KMS-11 (cell line): ENCODE results near the gene BCL7A.

Experiments used
- H2AFZ ChIP-seq: fragments of 200-600 bp; sonication (generic); 2 replicates; pipeline ENCODE4 v1.6.1; 2016; ENCODE audit warnings: antibody characterized with exemption, mixed run types, low read depth
- H3K27ac ChIP-seq: fragments of 200-600 bp; sonication (generic); 2 replicates; pipeline ENCODE4 v1.6.1; 2016; ENCODE audit warnings: mild to moderate bottlenecking, mixed run types
- H3K27me3 ChIP-seq: fragments of 200-600 bp; sonication (generic); 2 replicates; pipeline ENCODE4 v1.6.1; 2017; ENCODE audit warnings: mild to moderate bottlenecking, low read depth, mixed run types, moderate library complexity; ENCODE audit not compliant: insufficient read depth
- H3K36me3 ChIP-seq: fragments of 200-600 bp; sonication (generic); 2 replicates; pipeline ENCODE4 v1.6.1; 2017; ENCODE audit warnings: mild to moderate bottlenecking, mixed run types; ENCODE audit not compliant: insufficient read depth
- H3K4me1 ChIP-seq: fragments of 200-600 bp; sonication (generic); 2 replicates; pipeline ENCODE4 v1.6.1; 2016; ENCODE audit warnings: mild to moderate bottlenecking, low read depth, mixed run types; ENCODE audit not compliant: poor library complexity, severe bottlenecking
- H3K4me2 ChIP-seq: fragments of 200-600 bp; sonication (generic); 2 replicates; pipeline ENCODE4 v1.7.0; 2016; ENCODE audit warnings: mild to moderate bottlenecking, mixed run types
- H3K4me3 ChIP-seq: fragments of 200-600 bp; sonication (generic); IDR thresholded peaks from 2 replicates; pipeline ENCODE4 v1.6.1; 2017; ENCODE audit warnings: low read depth, low read length, mixed read lengths; ENCODE audit not compliant: insufficient read depth
- H3K79me2 ChIP-seq: fragments of 200-600 bp; sonication (generic); 2 replicates; pipeline ENCODE4 v1.6.1; 2016; ENCODE audit warnings: low read depth, mixed run types; ENCODE audit not compliant: insufficient read depth
- H3K9ac ChIP-seq: fragments of 200-600 bp; sonication (generic); 2 replicates; pipeline ENCODE4 v1.6.1; 2016; ENCODE audit warnings: mild to moderate bottlenecking, mixed run types
- H4K20me1 ChIP-seq: fragments of 200-600 bp; sonication (generic); 2 replicates; pipeline ENCODE4 v1.6.1; 2016; ENCODE audit warnings: mild to moderate bottlenecking, mixed run types; ENCODE audit not compliant: insufficient read depth
- TF ChIP-seq, protein P1 (sequence below): fragments of 200-600 bp; sonication (generic); conservative IDR thresholded peaks from 2 replicates; pipeline ENCODE4 v1.6.1; 2017; ENCODE audit warnings: low read depth, mild to moderate bottlenecking, antibody characterized with exemption, low read length, moderate library complexity, mixed read lengths

Gene BCL7A

DNA sequence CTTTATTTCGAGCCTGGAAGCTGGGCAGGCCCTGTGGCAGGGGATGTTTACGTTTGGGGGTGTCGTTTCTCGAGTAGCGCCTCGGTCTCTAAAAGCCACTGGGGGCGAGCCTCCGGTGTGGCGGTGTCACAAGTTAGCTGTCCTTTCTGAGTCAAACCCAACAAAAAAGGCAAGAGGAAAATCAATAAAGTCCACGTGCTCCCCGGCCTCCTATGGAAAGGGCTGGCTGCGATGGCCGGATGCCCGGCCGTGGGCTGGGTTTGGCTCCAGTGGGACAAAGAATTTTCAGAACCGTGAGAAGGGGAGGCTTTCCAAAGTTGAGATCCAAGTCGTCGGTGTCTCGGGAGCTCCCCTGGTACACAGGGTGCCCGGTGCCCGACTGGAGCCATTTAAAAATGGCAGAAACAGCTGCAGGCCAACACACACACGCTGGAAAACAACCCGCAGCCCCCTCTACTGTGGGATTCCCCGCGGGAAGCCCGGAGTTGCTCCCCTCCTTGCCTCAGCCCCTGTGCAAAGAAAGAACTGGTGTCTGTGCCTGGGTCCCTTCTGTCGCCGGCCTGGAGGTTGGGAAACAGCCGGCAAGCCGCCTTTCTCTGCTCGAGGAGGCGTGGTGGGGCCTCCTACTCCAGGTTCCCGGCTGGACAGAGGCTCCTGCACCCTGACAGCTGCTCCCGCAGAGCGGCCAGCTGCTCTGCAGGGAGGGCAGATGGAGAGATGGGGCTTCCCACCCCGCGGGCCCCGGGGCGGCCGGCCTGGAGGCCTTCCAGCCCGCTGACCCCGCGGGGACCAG, 1.9 kb downstream of the BCL7A start:
- H3K27me3 ChIP-seq, result no peaks in the 10 kb centered on the region; the same call in 1 of the 2 replicates
- no peaks in the 10 kb centered on the region for H3K4me1 ChIP-seq
- no peak overlapping the region for H3K27ac ChIP-seq
- H3K36me3 ChIP-seq, result no peaks in the 10 kb centered on the region
- H2AFZ ChIP-seq, result no peak overlapping the region
- TF ChIP-seq, protein P1, sequence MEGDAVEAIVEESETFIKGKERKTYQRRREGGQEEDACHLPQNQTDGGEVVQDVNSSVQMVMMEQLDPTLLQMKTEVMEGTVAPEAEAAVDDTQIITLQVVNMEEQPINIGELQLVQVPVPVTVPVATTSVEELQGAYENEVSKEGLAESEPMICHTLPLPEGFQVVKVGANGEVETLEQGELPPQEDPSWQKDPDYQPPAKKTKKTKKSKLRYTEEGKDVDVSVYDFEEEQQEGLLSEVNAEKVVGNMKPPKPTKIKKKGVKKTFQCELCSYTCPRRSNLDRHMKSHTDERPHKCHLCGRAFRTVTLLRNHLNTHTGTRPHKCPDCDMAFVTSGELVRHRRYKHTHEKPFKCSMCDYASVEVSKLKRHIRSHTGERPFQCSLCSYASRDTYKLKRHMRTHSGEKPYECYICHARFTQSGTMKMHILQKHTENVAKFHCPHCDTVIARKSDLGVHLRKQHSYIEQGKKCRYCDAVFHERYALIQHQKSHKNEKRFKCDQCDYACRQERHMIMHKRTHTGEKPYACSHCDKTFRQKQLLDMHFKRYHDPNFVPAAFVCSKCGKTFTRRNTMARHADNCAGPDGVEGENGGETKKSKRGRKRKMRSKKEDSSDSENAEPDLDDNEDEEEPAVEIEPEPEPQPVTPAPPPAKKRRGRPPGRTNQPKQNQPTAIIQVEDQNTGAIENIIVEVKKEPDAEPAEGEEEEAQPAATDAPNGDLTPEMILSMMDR, result no peak
- H3K9ac ChIP-seq, result no peak overlapping the region
- no peak overlapping the region for H3K4me2 ChIP-seq
- no peaks in the 10 kb centered on the region for H3K79me2 ChIP-seq
- no peaks in the 10 kb centered on the region for H4K20me1 ChIP-seq
- H3K4me3 ChIP-seq, result no peak overlapping the region

DNA sequence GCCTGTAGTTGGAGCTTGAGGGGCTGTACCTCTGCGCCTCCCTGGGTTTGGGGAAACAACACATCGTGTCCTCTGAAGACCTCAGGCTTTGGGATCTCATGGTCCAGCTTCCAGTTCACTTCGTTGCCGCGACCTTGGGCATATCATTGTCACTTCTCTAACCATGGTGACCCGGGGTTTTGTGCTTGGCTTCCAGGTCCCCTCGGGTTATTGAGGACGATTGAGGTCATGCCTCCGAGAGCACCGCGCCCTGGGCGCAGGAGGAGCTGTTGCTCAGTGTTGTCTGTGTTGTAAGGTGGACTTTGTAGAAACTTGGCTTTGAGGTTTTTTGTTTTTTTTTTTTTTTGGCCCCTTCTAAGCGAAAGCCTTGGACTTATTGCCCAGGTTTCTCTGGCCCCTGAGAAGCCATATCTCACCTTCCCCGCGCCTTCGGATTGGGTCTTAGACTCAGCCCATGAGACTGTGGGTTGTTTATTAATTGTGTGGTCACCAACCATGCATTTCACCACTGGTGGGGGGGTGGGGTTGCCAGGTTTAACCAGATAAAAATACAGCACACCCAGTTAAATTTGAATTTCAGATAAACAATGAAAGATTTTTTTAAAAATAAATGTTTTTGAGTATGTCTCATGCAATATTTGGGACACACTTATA, 2.6 kb downstream of the BCL7A start:
- Histone ChIP-seq H3K4me1 (no peaks in the 10 kb centered on the region), H3K27ac (no peak overlapping the region), H3K36me3 (no peaks in the 10 kb centered on the region), H3K4me3 (no peak overlapping the region), H4K20me1 (no peaks in the 10 kb centered on the region), H3K4me2 (no peak overlapping the region), H3K9ac (no peak overlapping the region), H3K79me2 (no peaks in the 10 kb centered on the region), H2AFZ (no peak overlapping the region), H3K27me3 (no peaks in the 10 kb centered on the region; the same call in 1 of the 2 replicates)
- TF ChIP-seq, protein P1, result no peak

DNA sequence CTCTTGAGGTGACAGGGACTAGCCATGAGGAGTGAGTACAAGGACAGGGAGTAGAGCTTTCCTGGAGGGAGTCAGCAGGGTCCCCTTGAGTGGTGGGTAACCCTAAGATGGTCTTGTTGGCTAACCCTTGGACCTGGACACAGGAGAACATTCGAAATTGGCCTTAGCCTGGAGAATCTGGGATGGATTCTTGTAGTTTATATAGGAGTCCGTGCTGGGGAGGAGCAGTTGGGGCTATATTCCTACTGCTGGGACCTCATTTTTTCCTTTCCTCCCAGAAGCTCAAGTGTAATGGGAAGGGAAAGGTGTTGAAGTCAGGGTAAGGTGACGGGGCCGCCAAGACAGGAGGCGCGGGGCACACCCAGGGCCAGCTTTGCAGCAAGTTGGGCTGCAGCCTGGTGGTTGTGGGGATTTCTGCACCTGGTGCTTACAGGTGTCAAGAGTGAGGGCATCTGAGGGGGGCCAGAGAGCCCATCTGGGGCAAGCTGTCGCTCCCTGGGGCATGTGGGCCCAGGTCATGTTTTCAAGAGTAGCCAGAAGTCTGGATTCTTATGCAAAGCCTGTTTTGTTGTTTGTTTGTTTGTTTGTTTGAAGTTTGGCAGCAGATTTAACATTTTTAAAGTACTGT, 5.1 kb downstream of the BCL7A start:
- Histone ChIP-seq H3K4me3 (no peak overlapping the region), H3K36me3 (no peaks in the 10 kb centered on the region), H3K79me2 (no peaks in the 10 kb centered on the region), H4K20me1 (no peaks in the 10 kb centered on the region), H3K4me2 (no peak overlapping the region), H3K27me3 (no peaks in the 10 kb centered on the region), H3K27ac (no peak overlapping the region), H2AFZ (no peak overlapping the region), H3K4me1 (no peaks in the 10 kb centered on the region), H3K9ac (no peak overlapping the region)
- TF ChIP-seq, protein P1, result no peak

DNA sequence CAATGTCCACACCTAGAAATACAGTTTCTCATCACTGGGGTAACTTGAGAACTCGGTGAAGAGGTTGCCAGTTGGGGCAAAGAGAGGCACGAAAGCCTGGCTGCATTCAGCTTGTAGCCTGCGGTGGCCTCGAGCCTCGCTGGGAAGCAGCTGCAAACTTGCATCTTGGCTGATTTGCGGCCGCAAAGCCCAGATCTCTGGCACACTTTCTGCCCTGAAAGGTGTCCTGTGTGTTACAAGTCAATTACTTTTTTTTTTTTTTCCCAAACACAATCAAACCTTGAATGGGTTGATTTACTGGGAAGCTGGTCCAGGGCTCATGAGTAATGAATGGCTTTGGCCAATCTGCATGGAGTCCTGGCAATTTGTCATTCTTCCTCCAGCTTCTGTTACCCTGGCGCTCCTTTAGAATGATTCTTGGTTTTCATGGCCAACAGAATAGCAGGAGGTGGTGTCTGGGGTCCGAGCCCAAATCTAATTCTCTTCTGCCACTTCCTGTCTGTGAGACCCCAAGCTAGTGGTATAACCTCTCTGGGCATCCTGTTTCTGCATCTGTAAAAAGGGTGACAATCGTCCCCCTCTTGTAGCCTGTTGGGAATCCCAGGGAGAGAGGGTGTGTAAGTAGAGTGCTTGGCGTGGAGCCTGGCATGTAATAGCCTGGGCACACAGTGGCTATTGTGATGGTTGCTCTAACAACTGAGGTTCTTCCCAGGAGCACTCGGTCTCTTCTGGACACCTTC, 6.7 kb downstream of the BCL7A start:
- Histone ChIP-seq H3K27ac (no peak overlapping the region), H2AFZ (no peak overlapping the region), H3K9ac (no peak overlapping the region), H3K4me2 (no peak overlapping the region), H4K20me1 (no peaks in the 10 kb centered on the region), H3K4me1 (no peaks in the 10 kb centered on the region), H3K36me3 (no peaks in the 10 kb centered on the region), H3K4me3 (no peak overlapping the region), H3K27me3 (no peaks in the 10 kb centered on the region), H3K79me2 (no peaks in the 10 kb centered on the region)
- TF ChIP-seq, protein P1, result no peak
